CD4-positive, alpha-beta memory T cell (primary cell): Measurements from ENCODE around the gene EXOC4. TPM values are rescaled to one million over a fixed set of nuclear protein-coding genes. Genes with fewer than 3 reads are reported as not detected.

Source experiments
- microRNA-seq: library from miRNA; unstranded; fragments of <30 nt; microRNA quantifications from one replicate; pipeline ENCODE4 v1.2.0, GENCODE V29; 2021; ENCODE audit warnings: borderline replicate concordance, borderline number of aligned reads, borderline microRNAs expressed, mixed read lengths
- polyA plus RNA-seq, 2 donors: library from polyadenylated mRNA; unstranded; fragments of 300-500 nt; fragmentation: Illumina TruSeq; gene quantifications; one replicate each; pipeline ENCODE4 v1.2.3, GENCODE V29; 2021
- total RNA-seq, 2 experiments: library from RNA; stranded (reverse); gene quantifications; one replicate each; pipeline ENCODE4 v1.2.3, GENCODE V29; 2021

EXOC4 gene
- total and polyA plus RNA-seq, 4 experiments from 2014 or later: 33.8 to 81.2 (median 58.1) TPM

Small RNA genes within 50 kb of the gene (microRNA-seq; reads per million reads assigned to microRNA genes)
- not detected for gene MIR6133

Other genes starting within 250 kb of the EXOC4 start
- 10 to 100 TPM; 25.2 to 25.7 TPM for gene CHCHD3, start 171.0 kb upstream of the EXOC4 start, total RNA-seq
- 10 to 100 TPM; 45.5 to 77.3 TPM for gene CHCHD3, start 171.0 kb upstream of the EXOC4 start, polyA plus RNA-seq